GM19397 (cell line): ENCODE results near the gene B4GALT7.

Source experiments
- ATAC-seq: cut with Tn5 transposase; IDR thresholded peaks from one replicate; pipeline ENCODE4 v1.9.1; 2021; ENCODE audit warnings: mild to moderate bottlenecking, moderate library complexity; ENCODE audit not compliant: unreplicated experiment

The B4GALT7 gene

DNA sequence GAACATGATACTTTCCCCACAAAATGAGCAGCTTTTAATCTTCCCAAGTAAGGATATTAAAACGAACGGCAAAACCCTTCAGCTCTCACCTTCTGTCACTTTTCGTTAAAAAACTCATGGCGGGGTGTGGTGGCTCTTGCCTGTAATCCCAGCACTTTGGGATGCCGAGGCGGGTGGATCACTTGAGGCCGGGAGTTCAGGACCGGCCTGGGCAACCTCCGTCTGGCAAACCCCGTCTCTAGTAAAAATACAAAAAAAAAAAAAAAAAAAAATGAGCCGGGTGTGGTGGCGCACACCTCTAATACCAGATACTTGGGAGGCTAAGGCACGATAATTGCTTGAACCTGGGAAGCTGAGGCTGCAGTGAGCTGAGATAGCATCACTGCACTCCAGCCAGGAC lies 7.0 kb upstream of the B4GALT7 start:
- no peak for ATAC-seq

DNA sequence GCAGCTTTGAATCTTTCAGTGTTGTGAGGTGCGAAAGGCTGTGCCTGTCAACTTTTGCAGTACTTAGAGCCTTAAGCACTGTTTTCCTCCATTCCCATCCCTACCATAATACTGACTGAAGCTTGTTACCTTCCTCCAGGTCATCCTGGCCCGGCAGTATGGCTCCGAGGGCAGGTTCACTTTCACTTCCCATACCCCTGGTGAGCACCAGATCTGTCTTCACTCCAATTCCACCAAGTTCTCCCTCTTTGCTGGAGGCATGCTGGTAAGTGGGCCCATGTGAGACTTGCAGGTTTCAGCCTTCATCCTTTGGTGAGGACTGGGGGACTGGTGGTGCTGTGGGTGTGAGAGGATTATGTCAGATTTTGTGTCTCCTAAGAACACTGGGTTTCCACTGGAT lies 6.4 kb upstream of the B4GALT7 start:
- no peak for ATAC-seq

DNA sequence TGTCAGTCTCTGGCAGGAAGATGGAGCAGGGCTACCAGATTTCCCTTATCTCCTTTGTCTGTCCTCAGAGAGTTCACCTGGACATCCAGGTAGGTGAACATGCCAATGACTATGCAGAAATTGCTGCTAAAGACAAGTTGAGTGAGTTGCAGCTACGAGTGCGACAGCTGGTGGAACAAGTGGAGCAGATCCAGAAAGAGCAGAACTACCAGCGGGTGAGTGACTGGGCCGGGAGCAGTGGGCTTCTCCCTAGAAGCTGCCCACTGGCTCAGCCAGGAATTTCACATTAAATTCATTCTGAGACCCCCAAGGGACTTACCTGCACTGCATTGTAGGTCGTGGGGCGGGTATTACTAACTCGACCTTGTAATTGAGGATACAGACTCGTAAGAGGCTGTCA lies 5.9 kb upstream of the B4GALT7 start:
- ATAC-seq, result no peak

DNA sequence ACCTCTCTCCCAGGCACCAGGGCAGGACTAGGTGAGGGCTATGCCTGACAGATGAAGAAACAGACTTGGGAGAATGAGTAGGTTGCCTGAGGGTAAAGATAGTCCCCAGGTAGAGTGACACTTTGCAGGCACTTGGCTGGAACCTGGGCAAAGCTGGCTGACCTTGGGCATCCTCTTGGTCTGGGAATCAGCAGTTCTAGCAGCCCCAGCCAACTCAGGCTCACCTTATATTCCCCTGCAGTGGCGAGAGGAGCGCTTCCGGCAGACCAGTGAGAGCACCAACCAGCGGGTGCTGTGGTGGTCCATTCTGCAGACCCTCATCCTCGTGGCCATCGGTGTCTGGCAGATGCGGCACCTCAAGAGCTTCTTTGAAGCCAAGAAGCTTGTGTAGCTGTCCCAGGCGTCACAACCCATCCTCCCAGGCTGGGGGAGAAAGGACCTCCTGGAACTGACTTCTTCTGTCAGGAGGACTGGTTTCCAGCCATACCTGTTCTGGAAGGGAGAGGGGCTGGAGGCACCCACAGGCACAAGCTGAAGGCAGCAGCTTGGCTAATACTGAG lies 4.8 kb upstream of the B4GALT7 start:
- no peak for ATAC-seq

DNA sequence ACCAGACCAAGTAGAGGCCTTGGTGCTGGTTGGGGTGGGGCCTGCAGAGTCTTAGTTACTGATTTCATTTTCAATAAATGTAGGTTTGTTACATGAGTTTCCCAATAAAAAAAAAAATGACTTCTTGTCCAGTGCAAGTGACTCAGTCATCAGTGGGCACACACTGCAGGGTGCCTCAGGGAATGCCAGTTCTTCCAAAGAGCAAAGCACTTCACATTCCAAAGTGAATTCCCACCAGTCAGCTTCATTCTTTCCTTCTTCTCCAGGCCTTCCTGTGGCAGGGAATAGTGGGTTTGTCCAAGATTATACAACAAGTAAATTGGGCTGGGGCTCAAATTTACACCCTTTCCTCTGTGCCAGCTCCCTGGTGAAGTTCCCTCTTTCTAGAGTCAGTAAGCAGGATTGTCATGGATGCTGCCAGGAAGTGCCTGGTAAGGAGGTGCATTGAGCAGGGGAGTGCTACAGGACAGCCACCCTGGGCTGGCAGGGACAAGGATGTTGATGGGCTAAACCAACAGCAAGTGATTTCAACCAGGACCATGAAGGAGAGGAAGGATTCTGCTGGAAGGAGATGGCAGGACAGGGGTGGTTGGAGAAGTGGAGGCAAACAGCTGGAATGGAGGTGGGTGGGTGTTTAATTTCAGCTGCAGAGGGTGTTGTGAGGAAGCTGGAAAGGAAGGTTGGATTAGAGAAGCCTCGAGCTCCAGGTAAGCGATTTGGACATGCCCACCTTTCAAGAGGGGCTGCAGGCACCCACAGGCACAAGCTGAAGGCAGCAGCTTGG lies 3.7 kb upstream of the B4GALT7 start:
- no peak for ATAC-seq

DNA sequence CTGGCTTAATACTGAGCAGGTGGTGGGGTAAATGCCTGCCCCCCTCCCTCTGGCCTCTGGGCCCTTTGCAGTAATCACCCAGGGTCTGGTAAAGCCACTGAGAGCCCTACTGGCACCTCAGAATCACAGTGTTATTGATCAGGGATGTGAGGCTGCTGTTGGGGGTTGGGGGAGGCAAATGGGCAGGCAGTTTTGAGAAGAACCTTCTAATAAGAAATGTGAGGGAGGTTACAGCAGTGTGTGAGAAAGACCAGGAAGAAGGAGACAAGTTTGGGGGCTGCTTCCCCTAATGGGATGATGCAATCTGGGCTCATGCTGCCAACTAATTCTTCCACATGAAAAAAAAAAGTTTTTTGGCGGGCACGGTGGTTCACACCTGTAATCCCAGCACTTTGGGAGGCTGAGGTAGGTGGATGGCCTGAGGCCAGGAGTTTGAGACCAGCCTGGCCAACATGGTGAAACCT lies 3.1 kb upstream of the B4GALT7 start:
- no peak for ATAC-seq

DNA sequence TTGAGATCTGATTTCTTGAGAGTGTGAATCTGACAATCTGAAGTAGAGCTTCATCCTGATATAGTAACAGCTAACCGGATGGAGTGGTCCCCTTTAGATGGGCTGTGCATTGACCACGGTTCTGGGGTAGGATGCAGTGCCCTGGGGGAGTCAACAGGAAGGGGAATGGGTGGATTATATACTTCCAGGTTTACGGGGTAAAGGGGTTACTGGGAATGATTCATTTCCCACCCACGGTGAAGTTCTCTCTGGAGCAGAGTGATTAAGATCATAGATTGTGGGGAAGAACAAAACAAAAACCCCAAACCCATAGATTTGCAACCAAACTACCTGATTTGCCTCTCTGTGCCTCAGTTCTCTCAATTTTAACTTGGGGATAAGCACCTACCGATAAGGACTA lies 1.5 kb upstream of the B4GALT7 start:
- no peak for ATAC-seq

DNA sequence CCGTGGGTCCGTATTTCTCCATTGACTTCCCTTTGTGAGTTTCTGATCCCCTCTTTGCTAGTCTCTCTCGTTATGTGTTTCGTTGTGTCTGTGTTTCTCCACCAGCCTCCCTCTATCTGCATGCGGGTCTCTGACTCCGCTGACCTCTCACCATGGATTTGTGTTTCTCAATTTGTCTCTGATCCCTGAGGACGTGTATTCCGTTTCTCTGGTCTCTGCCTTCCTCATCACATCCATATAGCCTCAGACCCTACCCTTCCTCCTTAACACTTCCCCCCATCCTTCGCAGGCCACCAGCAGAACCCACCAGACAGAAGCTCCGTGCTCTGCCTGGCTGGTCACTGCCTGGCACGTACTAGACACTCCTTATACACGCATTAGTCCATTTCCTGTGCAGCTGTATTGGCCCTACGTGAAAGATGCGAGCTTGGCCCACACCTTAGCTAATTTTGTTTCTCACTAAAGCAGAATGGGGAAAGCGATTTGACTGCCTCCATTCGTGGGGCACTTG lies 631 bp downstream of the B4GALT7 start:
- no peak for ATAC-seq

DNA sequence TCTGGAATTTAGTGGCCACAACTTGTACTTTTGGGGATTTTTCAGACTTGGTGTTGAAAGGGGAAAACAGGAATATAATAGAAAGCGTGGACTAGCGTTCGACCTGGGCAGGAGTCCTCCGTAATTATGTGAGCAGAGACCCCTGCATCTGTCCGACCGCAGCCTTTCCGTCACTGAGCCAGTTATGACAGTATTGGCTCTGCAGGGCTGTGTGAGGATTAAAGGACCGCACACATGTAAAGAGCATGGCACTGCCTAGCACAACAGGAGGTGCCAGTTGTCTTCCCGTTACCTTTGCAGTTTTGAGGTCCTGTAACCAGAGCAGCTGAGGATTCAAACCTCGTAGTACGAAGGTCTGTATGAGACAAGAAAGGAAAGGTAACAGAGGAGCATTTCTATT lies 1.2 kb downstream of the B4GALT7 start:
- ATAC-seq, result no peak

DNA sequence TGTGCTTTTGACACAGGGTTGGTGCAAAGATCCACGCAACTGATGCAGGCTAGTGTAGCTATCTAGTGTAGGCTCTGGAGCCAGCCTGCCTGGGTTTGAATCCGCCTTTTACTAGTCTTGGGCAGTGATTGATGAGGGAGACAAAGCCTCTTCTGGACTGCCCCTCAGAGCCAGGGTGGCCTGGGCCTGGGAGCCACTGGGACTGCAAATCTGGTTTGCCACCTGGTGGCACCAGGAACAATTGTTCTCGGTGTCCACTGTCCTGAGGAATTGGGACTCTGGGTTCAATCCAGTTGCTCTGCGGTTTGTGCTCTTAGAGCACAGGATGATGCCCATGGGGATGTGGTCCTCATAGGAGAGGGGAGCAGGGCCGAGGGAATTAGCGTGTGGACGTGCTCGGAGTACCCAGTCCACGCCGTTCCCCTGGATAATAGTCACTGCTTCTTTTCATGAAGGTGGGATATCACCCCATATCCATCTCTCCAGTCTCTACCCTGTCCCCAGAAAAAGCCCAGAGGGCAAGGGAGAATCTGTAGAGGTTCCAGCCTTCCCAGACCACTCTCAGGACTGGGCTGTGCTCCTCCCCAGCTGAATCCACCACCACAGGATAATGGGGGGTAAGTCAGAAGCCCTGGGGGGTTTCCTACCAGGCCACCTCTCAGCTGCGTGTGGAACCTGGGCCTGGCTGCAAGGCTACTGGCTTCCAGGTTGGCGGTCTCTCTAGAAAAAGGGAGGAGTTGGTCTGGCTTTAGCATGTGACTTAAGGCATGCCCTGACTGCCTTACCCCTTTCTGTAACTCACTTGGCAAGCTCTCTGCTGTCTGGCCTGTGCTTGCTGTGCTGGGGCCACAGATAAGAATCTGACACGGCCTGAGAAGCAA lies 1.9 kb downstream of the B4GALT7 start:
- no peak for ATAC-seq

DNA sequence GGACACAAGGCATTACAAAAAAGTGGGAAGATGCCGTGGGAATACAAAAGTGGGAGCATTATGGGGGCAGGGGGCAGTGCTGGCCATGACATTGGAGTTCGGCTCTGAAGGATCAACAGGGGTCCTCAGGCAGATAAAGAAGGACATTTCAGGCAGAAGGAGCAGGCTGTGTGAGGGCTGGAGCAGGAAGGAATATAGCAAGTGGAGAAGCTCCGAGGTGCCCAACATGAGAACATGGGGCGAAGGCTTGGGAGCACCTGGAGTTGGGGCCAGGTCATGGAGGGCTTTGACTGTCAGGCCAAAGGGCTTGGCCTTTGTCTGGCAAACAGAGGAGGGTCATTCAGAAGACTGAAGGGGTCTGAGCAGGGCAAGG lies 2.5 kb downstream of the B4GALT7 start:
- ATAC-seq, result no peak

DNA sequence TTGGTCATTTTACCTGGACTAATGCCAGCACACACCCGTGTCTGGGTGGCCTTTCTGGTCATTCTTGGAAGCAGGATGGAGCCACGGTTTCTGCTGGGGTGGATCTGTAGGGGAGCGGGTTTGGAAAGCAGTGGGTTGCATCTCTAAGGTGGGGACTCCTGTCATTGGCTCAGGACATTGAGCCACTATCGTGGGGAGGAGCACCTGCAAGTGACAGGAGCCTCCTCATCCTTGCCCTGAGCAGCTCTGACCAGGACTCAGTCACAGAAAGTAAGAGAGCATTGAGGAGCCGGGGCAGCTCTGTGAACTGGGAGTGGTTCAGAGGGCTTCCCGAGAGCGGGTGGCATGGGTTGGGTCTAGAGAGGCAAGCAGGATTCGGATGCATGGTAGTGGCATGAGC lies 3.7 kb downstream of the B4GALT7 start:
- ATAC-seq, result no peak

DNA sequence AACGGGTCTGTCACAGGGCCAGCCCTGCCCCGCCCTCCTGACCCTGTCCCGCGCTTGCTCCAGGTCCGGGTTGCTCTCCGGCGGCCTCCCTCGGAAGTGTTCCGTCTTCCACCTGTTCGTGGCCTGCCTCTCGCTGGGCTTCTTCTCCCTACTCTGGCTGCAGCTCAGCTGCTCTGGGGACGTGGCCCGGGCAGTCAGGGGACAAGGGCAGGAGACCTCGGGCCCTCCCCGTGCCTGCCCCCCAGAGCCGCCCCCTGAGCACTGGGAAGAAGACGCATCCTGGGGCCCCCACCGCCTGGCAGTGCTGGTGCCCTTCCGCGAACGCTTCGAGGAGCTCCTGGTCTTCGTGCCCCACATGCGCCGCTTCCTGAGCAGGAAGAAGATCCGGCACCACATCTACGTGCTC lies 4.2 kb downstream of the B4GALT7 start:
- ATAC-seq, result no peak

DNA sequence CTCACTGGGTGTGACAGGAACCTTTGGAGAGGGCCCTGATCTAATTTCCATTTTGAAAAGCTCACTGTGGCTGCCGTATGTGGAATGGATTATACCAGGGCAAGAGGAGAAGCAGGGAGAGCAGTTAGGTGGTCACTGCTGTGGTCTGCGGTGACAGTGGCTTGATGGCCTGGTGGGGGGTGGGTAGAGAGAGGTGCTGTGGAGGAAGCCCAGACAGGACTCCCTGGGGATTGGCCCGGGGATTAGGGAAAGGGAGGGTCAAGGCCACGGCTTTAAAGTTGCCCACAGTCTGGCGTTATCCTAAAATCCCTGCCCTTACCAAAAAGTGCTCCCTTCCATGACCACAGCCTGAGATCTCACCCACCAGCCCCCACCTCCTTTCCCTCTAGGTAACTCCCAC lies 4.7 kb downstream of the B4GALT7 start:
- no peak for ATAC-seq

DNA sequence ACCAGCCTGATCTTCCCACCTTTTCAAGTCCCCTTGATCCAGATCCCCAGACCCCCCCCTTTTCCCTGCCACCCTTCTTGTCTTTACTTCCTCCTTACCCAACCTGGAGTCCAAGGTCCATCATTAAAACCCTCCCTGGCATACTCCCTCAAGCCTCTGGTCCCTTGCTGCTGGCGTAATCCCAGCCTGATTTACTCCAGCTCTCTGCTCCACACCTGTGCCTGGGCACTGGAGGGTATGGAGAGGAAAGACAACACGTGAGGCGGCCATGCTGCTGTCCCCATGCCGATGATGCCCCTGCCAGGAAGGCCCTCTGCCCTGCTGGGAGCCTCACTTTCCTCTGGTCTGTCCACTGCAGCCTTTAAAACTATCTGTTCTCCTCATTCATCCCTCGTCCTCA lies 5.1 kb downstream of the B4GALT7 start:
- no peak for ATAC-seq

DNA sequence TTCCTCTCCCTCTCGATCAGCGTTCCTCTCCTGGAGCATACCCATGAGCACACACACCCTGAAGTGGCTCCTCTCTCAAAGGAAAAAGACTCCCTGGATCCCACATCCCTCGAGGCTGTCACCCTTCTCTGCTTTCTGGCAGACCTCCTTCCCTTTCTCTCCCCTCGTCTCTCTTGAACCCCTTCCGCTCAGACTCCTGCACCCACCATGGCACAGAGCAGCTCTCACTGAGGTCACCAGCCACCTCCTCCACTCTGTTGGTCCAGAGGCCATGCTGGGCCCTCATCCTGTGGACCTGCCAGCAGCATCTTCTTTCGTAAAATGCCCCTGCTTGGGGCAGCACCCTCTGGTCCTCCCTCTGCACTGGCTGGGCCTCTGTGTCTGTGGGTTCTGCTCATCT lies 5.7 kb downstream of the B4GALT7 start:
- ATAC-seq, result no peak

DNA sequence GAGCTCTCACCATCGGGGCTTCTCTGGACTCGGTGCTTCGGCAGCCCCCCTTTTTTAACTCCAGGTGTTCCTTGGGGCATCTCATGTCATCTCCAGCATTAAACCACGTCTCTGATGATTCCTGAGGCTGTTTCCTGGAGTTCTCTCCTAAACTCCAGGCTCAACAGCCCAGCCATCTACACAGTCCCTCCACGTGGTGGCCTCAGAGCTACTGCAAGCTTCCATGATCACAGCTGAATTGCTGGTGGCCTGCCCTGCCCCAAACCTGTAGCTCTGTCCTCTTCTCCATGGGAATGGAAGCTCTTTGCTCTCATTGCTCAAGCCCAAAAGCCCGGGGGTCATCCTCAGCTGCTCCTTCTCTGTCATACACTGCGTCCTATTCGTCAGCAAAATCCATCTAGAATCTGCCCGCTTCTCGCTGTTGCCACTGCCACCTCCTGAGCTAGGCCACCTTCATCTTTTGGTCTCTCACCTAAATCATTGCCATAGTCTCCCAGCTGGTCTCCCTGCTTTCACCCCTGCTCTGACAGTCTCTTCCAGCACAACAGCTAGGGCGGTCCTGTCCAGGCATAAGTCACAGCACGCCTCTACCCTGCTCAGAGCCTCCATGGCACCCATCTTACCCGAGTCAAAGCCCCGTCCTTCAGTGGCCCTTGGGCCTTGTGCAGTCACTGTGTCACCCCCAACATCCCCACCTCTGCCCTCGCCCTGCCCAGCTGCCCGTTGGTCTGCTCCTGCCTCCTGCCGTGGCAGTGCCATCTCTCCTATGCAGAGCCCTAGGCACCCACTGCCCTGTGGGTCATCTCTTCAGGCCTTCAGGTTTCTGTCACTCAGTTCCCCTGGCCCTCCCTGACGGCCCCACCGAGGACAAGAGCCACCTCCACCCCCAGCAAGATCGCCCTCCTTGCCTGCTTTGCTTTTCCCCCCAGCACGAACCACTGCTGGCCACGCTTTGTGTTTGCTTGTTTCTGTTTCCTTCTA lies 6.4 kb downstream of the B4GALT7 start:
- no peak for ATAC-seq

DNA sequence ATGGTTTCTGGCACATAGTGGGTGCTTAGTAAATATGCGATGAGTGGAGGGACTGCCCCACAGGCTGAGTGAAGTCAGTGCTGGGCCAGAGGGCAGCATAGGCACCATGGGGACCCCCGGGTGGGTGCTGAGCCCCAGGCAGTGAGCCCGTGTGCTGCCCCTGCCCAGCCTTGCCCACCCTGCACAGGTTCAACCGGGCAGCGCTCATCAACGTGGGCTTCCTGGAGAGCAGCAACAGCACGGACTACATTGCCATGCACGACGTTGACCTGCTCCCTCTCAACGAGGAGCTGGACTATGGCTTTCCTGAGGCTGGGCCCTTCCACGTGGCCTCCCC lies 7.2 kb downstream of the B4GALT7 start:
- no peak for ATAC-seq

DNA sequence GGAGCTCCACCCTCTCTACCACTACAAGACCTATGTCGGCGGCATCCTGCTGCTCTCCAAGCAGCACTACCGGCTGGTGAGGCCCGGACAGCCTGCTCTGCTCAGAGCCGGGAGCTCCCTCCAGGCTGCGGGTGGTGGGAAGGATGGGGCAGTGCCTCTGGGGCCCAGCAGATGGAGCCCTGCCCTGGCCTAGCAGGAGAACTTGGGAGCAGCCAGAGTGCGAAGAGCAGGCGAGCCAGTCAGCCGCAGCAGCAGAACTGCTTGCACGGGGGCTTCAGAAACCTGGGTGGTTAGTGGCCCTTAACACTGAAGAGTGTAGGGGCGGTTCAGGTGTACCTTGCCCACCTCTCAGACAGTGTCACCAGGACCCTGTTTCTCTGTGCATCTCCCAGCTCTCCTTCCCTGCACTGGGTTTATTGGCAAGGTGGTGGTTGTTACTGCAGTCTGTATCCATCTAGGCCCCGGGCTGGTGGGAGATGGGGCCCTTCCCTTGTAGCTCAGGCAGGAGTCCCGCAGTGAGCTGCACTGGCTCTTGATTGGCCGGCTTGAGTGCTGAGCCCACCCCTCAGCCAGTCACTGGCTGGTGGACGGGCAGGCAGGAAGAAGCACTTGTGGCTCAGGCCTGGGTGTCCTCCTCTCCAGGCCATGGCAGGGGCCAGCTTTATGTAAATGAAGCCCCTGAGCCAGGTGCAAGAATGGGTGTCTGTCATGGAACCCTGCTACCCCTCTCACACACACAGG lies 7.7 kb downstream of the B4GALT7 start:
- ATAC-seq, result no peak
